Stimulated activated naive CD4-positive, alpha-beta T cell (primary cell): Measurements from ENCODE around the gene RGS6.

Source experiments
- DNase-seq, 6 experiments: peaks; one replicate each; lab custom pipeline; 2025; lab: John Stamatoyannopoulos, UW

The RGS6 gene

GRCh38 chr14:72525087-72525915 lies 593.1 kb downstream of the RGS6 start:
- DNase-seq, result no peak

- no peak for DNase-seq
These were observed 595.4 kb downstream of the RGS6 start for GRCh38 chr14:72527591-72527990.

GRCh38 chr14:72528059-72528862 lies 596.0 kb downstream of the RGS6 start:
- no peak for DNase-seq

GRCh38 chr14:72528863-72529175 lies 596.6 kb downstream of the RGS6 start:
- no peak for DNase-seq

- peak in 3 of 6 experiments; percentile 15 to 50 (median 22) for DNase-seq
These were observed 600.6 kb downstream of the RGS6 start for GRCh38 chr14:72532686-72533454.

- DNase-seq, result peak in 2 of 6 experiments; percentile 22 to 30
These were observed 603.3 kb downstream of the RGS6 start for GRCh38 chr14:72535485-72535884.

- DNase-seq, result no peak
These were observed 606.2 kb downstream of the RGS6 start for GRCh38 chr14:72538387-72538786.

- DNase-seq, result no peak
These were observed 607.6 kb downstream of the RGS6 start for GRCh38 chr14:72539661-72540315.

GRCh38 chr14:72540836-72541235 lies 608.6 kb downstream of the RGS6 start:
- DNase-seq, result no peak

GRCh38 chr14:72541546-72541945 lies 609.3 kb downstream of the RGS6 start:
- no peak for DNase-seq

- DNase-seq, result no peak
These were observed 611.1 kb downstream of the RGS6 start for GRCh38 chr14:72543341-72543740.

GRCh38 chr14:72544615-72545387 lies 612.6 kb downstream of the RGS6 start:
- no peak for DNase-seq

- DNase-seq, result no peak
These were observed 613.4 kb downstream of the RGS6 start for GRCh38 chr14:72545411-72546311.

- DNase-seq, result no peak
These were observed 614.3 kb downstream of the RGS6 start for GRCh38 chr14:72546344-72547016.

GRCh38 chr14:72547999-72548398 lies 615.8 kb downstream of the RGS6 start:
- no peak for DNase-seq

GRCh38 chr14:72549026-72549425 lies 616.8 kb downstream of the RGS6 start:
- DNase-seq, result no peak

- no peak for DNase-seq
These were observed 617.6 kb downstream of the RGS6 start for GRCh38 chr14:72549854-72550253.

GRCh38 chr14:72550513-72550912 lies 618.3 kb downstream of the RGS6 start:
- DNase-seq, result no peak

GRCh38 chr14:72552236-72552635 lies 620.0 kb downstream of the RGS6 start:
- no peak for DNase-seq

- DNase-seq, result no peak
These were observed 620.9 kb downstream of the RGS6 start for GRCh38 chr14:72553161-72553560.
